Endothelial cell of hepatic sinusoid (primary cell): ENCODE results near the gene MEOX1.
"Not testable (repeated sequence)": the region's sequence is repeated elsewhere in the genome, so short reads cannot be mapped to it uniquely, and the experiment has no call there.

ENCODE experiments used
- in situ Hi-C: cut with HindIII; loops from 2 replicates; pipeline ENCODE4 v1.10.0; 2017; ENCODE audit warnings: low sequenced_read_pairs

The MEOX1 gene

DNA sequence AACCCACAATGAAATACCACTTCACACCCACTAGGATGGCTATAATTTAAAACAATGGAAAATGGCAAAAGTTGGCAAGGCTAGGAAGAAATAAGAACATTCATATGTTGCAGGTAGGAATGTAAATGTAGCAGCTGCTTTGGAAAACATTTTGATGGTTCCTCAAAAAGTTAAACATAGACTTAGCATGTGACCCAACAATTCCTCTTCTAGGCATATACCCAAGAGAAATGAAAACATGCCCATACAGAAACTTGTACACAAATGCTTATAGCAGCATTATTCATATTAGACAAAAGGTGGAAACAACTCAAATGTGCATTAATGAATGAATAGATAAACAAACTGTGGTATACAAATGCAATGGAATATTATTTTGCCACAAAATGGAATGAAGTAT, 36.1 kb downstream of the MEOX1 start:
- in situ Hi-C loops = no loop called here

DNA sequence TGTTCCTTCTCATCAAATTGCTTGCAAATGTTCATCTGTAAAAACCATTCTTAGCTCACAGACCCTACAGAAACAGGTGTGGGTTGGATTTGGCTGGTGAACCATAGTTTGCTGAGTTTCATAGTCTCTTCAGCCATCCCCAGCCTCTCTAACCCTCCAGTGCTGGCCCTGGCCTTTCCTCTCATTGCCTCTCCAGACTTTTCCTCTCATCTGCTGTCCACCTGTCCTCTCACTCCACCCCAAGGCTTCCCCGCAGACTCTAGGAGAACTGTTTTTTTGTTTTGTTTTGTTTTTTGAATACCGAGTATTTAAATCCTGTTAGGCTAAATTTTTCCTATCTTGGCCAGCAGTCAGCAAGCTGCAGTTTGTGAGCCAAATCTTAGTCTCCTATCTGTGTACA, 41.1 kb downstream of the MEOX1 start:
- in situ Hi-C loops = no loop called here

DNA sequence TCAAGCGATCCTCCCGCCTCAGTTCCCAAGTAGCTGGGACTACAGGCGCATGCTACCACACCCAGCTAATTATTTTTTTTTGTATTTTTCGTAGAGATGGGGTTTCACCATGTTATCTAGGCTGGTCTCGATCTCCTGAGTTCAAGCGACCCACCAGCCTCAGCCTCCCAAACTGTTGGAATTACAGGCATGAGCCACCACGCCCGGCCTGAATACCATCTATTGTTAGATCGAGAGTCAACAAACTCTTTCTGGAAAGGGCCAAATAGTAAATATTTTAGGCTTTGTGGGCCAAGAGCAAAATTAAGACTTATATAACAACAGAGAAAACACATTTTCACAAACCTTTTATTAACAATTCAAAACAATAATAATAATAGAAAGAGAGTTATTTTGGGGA, 41.6 kb downstream of the MEOX1 start:
- in situ Hi-C loops = no loop called here

DNA sequence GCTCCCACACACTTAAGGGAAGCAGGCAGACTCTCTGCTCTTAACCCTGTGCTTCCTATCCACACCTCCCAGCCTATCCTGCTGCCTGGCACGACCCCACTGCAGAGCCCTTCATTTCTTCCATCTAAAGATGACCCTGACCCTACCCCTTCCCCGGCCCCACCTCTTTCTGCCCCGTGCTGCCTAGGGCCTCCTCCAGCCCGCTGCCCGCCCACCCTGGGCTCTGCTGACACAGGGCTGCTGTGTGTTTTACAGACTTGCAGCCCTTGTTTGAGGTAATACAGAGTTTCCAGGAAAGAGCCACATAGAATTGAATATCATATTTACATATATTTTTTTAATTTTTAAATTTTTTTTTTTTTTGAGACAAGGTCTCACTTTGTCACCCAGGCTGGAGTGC, 42.0 kb downstream of the MEOX1 start:
- in situ Hi-C loops = no loop called here

DNA sequence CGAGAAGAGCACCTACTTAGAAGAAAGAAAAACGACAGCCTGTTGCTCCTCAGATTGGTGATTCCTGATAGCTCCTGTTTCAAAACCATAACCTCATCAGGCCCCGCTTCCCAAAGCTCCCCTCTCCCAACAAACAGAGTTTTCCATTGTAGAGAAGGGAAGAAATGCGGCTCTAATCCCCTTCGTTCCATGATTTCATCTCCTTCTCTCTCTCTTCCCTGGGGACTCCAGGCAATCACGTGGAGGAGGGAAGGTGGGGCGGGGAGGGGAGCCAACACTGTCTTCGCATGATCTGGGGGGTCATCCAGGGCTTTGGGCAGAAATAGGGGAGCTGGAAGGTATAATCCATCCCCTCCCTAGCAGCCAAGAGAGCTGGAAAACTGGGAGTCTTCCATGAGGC, 43.4 kb downstream of the MEOX1 start:
- in situ Hi-C loops = no loop called here

DNA sequence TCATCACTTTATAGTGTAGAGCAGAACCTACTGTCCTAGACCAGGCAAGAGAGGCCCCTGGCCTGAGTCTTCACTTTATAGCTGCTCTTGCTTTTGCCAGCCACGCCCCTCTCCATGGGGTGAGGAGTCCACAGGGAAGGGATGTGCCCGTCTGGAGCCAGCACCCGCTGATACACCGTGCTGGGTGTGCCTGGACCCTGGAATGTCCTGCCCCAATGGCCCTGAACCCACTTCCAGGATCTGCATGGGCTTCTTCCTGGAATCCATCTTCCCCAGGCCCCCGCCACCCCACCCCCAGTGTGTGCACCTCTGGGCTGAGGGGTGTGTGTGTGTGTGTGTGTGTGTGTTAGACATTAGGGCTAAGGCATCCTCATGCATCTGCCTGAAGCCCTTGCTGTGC, 44.9 kb downstream of the MEOX1 start:
- in situ Hi-C loops = no loop called here

DNA sequence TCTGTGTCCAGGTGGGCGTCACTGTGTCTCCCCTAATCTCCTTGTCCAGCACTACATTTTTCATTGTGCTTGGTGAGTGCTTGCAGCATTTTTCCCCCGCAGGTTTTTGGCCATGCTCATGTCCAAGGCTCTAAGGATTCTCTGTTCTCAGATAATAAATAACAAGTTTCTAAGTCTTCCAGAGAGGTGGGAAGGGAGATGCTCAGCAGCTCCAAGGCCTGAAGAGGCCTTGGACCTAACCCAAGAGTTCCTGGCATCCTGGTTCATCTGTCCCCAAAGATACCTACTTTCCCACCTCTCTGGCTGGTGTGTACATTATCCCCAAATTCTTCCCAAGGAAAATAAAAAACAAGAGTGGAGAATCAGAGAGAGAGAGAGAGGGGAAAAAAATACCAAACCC, 45.3 kb downstream of the MEOX1 start:
- in situ Hi-C loops = no loop called here

DNA sequence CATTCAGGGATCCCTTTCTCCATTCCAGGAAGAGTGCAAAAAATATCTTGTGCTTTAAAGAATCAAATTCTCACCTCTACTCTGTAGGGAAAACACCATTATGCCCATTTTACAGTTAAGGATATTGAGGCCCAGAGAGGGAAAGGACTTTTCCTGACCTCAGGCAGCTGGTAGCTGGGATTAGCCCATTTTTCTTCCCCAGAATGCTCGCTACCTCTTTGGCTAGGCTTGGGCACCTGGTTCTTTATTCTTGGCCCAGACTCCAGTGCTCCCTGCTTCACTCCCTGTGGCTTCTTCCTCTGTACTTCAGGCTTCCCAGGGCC, 45.7 kb downstream of the MEOX1 start:
- in situ Hi-C loops = no loop called here

DNA sequence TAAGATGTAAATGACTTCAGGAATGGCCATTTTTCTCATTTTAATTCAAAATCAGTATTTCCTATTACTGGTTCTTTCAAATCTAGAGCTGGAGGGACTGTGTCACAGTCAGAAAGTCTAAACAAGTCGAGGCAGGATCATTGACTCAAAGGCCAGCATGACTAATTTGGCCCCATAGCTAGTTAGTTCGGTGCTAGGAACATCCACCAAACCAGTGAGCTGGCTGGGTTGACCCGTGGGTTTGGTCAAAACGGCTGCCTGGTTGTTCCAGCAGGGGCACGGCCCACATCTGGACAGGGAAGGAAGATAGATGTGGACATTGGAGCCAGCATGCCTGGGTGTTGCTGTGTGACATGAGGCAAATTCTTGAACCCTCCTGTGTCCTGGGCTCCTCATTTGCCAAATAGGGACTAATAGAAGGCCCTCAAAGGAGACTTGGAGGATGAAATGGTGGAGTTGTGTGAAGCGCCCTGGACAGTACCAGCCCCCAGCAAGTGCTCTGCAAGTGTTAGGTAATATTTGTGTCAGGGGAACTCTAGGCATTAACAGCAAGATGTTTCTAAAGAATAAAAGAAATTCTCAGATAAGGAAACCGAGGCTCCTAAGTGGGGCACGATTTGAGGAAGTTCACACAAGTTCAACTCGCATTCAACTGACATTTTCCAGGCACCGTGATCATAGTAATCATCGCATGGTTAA, 46.2 kb downstream of the MEOX1 start:
- in situ Hi-C loops = no loop called here

DNA sequence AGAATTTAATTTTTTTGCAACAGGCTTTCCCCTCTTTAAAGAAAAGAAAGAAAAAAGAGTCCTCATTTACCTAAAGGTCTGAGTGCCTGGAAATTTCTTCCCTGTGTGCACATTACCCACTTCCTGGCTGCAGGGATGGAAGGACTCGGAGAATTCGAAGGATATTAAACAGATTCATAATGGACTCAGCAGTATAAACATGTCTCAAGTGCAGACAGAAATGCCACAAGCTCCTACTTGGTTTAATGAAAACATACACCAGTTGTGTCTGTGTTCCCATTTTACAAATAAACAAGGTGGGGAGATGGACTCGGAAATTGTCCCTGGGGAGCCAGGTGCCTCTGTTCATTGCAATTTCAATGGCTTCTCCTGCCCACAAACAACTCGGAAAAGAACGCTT, 47.2 kb downstream of the MEOX1 start:
- in situ Hi-C loops = loop anchor here (5.0 kb wide), 1 partner anchor 58 kb away; no protein-coding TSS in a partner anchor

- in situ Hi-C loops = loop anchor here (5.0 kb wide), 1 partner anchor 58 kb away; no protein-coding TSS in a partner anchor
These were observed 47.8 kb downstream of the MEOX1 start for GRCh38 chr17:43613917-43614316.

- in situ Hi-C loops = loop anchor here (5.0 kb wide), 1 partner anchor 60 kb away; no protein-coding TSS in a partner anchor
These were observed 49.2 kb downstream of the MEOX1 start for GRCh38 chr17:43612515-43612914.

GRCh38 chr17:43611230-43611969, 50.3 kb downstream of the MEOX1 start:
- in situ Hi-C loops = loop anchor here (5.0 kb wide), 1 partner anchor 61 kb away; no protein-coding TSS in a partner anchor

- in situ Hi-C loops = loop anchor here (5.0 kb wide), 1 partner anchor 63 kb away; no protein-coding TSS in a partner anchor
These were observed 51.9 kb downstream of the MEOX1 start for GRCh38 chr17:43609613-43610385.

DNA sequence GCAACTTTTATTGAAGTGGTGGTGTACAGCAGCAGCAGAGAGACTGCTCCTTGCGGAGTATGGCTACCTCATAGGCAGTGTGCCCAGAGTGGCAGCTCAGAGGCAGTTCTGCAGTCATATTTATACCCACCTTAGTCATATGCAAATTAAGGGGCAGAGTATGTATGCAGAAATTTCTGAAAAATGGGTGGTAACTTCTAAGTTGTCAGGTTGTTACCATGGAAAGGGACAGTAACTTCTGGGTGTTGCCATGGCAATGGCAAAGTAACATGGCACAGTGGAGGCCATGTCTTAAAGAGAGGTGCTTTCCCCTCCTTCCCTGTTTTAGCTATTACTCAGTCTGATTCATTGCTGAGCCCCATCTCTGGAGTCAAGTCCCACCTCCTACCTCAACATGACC, 53.4 kb downstream of the MEOX1 start:
- in situ Hi-C loops = no loop called here

DNA sequence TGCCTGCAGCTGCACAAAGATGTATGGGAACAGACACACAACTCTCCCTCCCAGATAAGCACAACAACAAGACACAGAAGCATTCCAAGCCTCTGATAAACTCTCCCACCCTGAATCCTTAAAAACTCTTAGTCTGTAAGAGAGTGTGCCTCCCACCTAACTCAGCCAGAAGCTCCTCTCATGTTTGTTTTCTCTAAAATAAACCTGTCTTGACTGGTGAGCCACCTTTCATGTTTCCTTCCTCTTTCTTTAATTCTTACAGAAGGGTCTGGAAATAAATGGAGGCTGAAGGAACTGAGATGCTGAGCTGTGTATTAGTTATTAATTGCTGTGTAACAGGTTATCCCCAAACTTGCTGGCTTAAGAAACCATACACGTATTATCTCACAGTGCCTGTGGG, 57.2 kb downstream of the MEOX1 start:
- in situ Hi-C loops = no loop called here

GRCh38 chr17:43603321-43603720, 58.4 kb downstream of the MEOX1 start:
- in situ Hi-C loops = no loop called here

GRCh38 chr17:43602556-43602955, 59.2 kb downstream of the MEOX1 start:
- in situ Hi-C loops = not testable (repeated sequence)

DNA sequence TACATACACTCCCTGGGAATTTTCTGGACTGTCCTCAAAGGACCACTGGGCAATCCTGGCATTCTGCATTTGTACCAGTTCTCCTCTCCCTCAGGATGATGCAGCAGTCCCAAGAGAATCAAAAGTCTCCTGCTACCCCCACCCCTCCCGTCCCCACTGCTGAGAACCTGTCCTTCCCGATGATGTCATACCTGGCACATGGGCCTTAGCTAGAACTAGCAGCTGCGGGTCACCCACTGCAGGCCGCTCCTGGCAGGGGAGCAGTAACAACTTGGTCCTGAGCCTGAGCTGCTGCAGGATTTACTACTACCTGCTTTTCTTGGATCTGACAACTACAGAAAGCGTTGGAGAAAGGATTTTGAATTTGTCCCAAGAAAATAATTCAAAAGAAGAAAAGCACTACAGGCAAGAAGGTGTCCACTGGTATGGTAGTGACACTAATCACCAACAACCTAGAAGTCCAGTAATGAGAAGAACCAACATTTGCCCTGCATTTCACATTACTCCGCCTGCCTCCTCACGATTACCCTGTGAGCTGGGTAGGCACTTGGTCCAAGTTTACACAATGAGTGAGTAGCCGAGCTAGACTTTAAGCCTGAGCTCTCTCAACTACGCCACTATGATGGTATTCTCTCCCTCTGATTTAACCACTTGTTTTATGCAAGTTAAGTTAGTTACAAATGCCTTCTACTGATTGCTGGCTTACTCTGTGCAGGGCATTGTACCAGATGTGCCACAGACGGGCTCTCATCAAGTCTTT, 60.3 kb downstream of the MEOX1 start:
- in situ Hi-C loops = no loop called here

DNA sequence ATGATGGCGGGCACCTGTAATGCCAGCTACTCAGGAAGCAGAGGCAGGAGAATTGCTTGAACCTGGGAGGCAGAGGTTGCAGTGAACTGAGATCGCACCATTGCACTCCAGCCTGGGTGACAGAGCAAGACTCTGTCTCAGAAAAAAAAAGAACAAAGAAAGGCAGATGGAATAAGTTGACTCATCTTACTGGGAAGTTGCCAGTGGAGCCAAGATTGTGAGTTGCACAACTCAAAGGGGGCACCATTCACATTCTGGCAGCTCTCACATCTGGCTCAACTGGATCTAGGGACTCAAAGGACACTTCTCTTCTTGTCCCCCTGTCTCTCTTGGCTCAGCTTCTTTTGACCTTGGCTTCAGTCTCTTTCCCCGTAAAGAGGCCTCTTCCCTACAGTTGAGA, 61.9 kb downstream of the MEOX1 start:
- in situ Hi-C loops = no loop called here

DNA sequence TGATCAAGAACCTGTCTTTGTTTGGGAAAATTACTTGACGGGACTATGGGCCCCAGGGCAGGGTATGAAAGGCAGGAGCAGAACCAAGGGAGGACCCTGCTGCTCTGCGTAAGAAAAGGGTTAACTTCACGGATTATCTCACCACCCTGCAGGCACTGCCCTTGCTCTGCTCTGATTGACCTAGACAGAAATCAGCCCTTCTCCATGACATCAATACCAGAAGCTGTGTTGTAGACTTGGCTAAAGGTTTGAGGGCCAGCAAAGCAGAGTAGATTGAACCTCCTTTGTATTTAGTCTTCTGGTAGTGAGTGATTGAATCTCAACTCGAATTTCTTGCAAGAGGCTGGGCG, 62.7 kb downstream of the MEOX1 start:
- in situ Hi-C loops = no loop called here
